ENCODE measurements around the gene CRYGB. TPM values are rescaled to one million over a fixed set of nuclear protein-coding genes. Genes with fewer than 3 reads are reported as not detected.

The CRYGB gene
- total and polyA plus RNA-seq, 2 of the 13 experiments (the other 11 are each of a cell fraction or from before 2014, with no cell fraction given): not detected

- TF ChIP-seq NFAT5 (CRISPR knock-in tag; IDR thresholded peaks at IDR 0.05): no peak
- no peak for TF ChIP-seq ZNF660 (CRISPR knock-in tag; IDR thresholded peaks at IDR 0.05; ENCODE audit: borderline replicate concordance, low read depth)
- TF ChIP-seq TCF7 (IDR thresholded peaks at IDR 0.05; ENCODE audit: low read depth): no peak
- TF ChIP-seq ZNF263 (CRISPR knock-in tag; IDR thresholded peaks at IDR 0.05): no peak
These were observed 40.5 kb upstream of the CRYGB start (continued) for GRCh38 chr2:208186465-208186864.

GRCh38 chr2:208183972-208184705 lies 38.2 kb upstream of the CRYGB start:
- Histone ChIP-seq H4K20me1 (ENCODE audit: insufficient read depth, low read length) (no peaks in the 10 kb centered on the region), H2AFZ (ENCODE audit: low read length) (no peak overlapping the region), H3K4me2 (ENCODE audit: low read depth, low read length) (peak overlapping the region; percentile 37), H3K4me1 (ENCODE audit: insufficient read depth, low read length) (peaks cover 22% of the 10 kb centered on the region), H3K27ac (ENCODE audit: extremely low read length, insufficient read depth, low read length) (no peak overlapping the region), H3K4me3 (replicated peaks in 1 of 3; ENCODE audit: insufficient read depth in 1 of 3, low read depth in 2 of 3, low read length in 3 of 3) (0 out of 6 replicates have a peak overlapping the region, but pooled peaks of 1 of the 3 experiments have one; percentile 4), H3K27me3 (ENCODE audit: control insufficient read depth in 1 of 2, insufficient read depth in 2 of 2, low read length in 2 of 2) (peaks cover 0 to 17% of the 10 kb centered on the region in 2 experiments; a peak in 3 of 5 replicates), H3K36me3 (replicated peaks in 1 of 2; ENCODE audit: control insufficient read depth in 1 of 2, insufficient read depth in 2 of 2, low read length in 2 of 2) (no peaks in the 10 kb centered on the region), H3K9me3 (ENCODE audit: low read length) (no peaks in the 10 kb centered on the region), H3K79me2 (ENCODE audit: insufficient read depth, low read length) (no peaks in the 10 kb centered on the region), H3K9ac (ENCODE audit: insufficient read depth, low read depth, low read length) (no peak overlapping the region)
- FAIRE-seq: no peak
- TF ChIP-seq HNF4A (CRISPR knock-in tag; IDR thresholded peaks at IDR 0.05) (peak; percentile 27; the same call in 1 of the 2 replicates), ZNF138 (CRISPR knock-in tag; IDR thresholded peaks at IDR 0.05; ENCODE audit: low read depth) (no peak), HNF4G (IDR thresholded peaks at IDR 0.05; ENCODE audit: borderline replicate concordance, low read depth, low read length) (peak; percentile 27; the same call in 1 of the 2 replicates), HNF4G (CRISPR knock-in tag; IDR thresholded peaks at IDR 0.05; ENCODE audit: borderline replicate concordance, low read depth) (no peak), ATM (IDR thresholded peaks at IDR 0.05; ENCODE audit: borderline replicate concordance) (no peak), CEBPB (IDR thresholded peaks at IDR 0.05; ENCODE audit: borderline replicate concordance, low read depth, low read length) (peak; percentile 4; the same call in 1 of the 2 replicates)
- TF ChIP-seq, protein P1, sequence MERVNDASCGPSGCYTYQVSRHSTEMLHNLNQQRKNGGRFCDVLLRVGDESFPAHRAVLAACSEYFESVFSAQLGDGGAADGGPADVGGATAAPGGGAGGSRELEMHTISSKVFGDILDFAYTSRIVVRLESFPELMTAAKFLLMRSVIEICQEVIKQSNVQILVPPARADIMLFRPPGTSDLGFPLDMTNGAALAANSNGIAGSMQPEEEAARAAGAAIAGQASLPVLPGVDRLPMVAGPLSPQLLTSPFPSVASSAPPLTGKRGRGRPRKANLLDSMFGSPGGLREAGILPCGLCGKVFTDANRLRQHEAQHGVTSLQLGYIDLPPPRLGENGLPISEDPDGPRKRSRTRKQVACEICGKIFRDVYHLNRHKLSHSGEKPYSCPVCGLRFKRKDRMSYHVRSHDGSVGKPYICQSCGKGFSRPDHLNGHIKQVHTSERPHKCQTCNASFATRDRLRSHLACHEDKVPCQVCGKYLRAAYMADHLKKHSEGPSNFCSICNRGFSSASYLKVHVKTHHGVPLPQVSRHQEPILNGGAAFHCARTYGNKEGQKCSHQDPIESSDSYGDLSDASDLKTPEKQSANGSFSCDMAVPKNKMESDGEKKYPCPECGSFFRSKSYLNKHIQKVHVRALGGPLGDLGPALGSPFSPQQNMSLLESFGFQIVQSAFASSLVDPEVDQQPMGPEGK (CRISPR knock-in tag; IDR thresholded peaks at IDR 0.05): peak; percentile 41; the same call in 1 of the 2 replicates
- ChIA-PET CTCF (ENCODE audit: low intra/inter-chr PET ratio, low total read pairs) (no interaction called here), POLR2A (no interaction called here)
- DNase-seq (ENCODE audit: low spot score): no peak
- no peak for ATAC-seq
- 26% methylated on average over 12 of the region's 12 CpGs for WGBS (ENCODE audit: low lambda C conversion rate)
- no TSS peak for BruUV-seq (replicated peaks)
- in situ Hi-C loops (cut with HindIII; ENCODE audit: extremely low pct_ligation_motif_present, low pct_unique_long_range_greater_than_20kb) (no loop called here), intact Hi-C loops (cut with micrococcal nuclease; ENCODE audit: unreplicated experiment) (no loop called here)

Measured in HepG2 (cell line).